HT-29 (cell line): ENCODE measurements around the gene LINGO3. TPM values are rescaled to one million over a fixed set of nuclear protein-coding genes. Genes with fewer than 3 reads are reported as not detected.

Experiments used
- DNase-seq: peaks from one replicate; pipeline ENCODE4 v3.0.0-alpha.2; 2015; ENCODE audit warnings: low spot score
- total RNA-seq: library from RNA; depleted of rRNA; stranded (reverse); fragments of >200 nt; shearing (Covaris generic); gene quantifications from 2 replicates; pipeline ENCODE4 v1.2.3, GENCODE V29; 2014

The LINGO3 gene
- total RNA-seq, 1 experiment from 2014 or later, result 0.20 TPM

GRCh38 chr19:2340496-2341243 lies 32.7 kb upstream of the LINGO3 start:
- no peak for DNase-seq

GRCh38 chr19:2339644-2340310 lies 31.8 kb upstream of the LINGO3 start:
- DNase-seq, result no peak

- DNase-seq, result no peak
Observed at GRCh38 chr19:2338751-2339643, 31.0 kb upstream of the LINGO3 start.

- DNase-seq, result no peak
Observed at GRCh38 chr19:2338055-2338615, 30.2 kb upstream of the LINGO3 start.

GRCh38 chr19:2337329-2337707 lies 29.4 kb upstream of the LINGO3 start:
- peak; percentile 34 for DNase-seq

- DNase-seq, result no peak
Observed at GRCh38 chr19:2336528-2337328, 28.8 kb upstream of the LINGO3 start.

GRCh38 chr19:2335848-2336247 lies 27.9 kb upstream of the LINGO3 start:
- DNase-seq, result no peak

- no peak for DNase-seq
Observed at GRCh38 chr19:2334986-2335846, 27.3 kb upstream of the LINGO3 start.

GRCh38 chr19:2334426-2334825 lies 26.5 kb upstream of the LINGO3 start:
- DNase-seq, result no peak

GRCh38 chr19:2333807-2334211 lies 25.9 kb upstream of the LINGO3 start:
- peak; percentile 38 for DNase-seq

GRCh38 chr19:2333027-2333806 lies 25.3 kb upstream of the LINGO3 start:
- DNase-seq, result peak; percentile 51

- peak; percentile 34 for DNase-seq
Observed at GRCh38 chr19:2332341-2333026, 24.5 kb upstream of the LINGO3 start.

- no peak for DNase-seq
Observed at GRCh38 chr19:2331601-2332246, 23.8 kb upstream of the LINGO3 start.

GRCh38 chr19:2330632-2331284 lies 22.8 kb upstream of the LINGO3 start:
- DNase-seq, result peak; percentile 89

- DNase-seq, result no peak
Observed at GRCh38 chr19:2330255-2330631, 22.3 kb upstream of the LINGO3 start.

GRCh38 chr19:2329501-2329916 lies 21.6 kb upstream of the LINGO3 start:
- DNase-seq, result no peak

GRCh38 chr19:2329149-2329478 lies 21.2 kb upstream of the LINGO3 start:
- DNase-seq, result peak; percentile 17
